GM19463 (cell line): ENCODE results near the gene BAD.

Source experiments
- ATAC-seq: cut with Tn5 transposase; IDR thresholded peaks from one replicate; pipeline ENCODE4 v1.9.1; 2021; ENCODE audit warnings: mild to moderate bottlenecking, moderate library complexity; ENCODE audit not compliant: unreplicated experiment

BAD gene

GRCh38 chr11:64246871-64247728 lies 37.4 kb downstream of the BAD start, which contains the start of gene PPP1R14B:
PPP1R14B (minus strand) TSS chr11:64246943; CDS start chr11:64246673, 270 bp downstream.
- peak; percentile 38 for ATAC-seq

- peak; percentile 4 for ATAC-seq
These were observed 37.9 kb downstream of the BAD start for GRCh38 chr11:64246621-64246870.

- no peak for ATAC-seq
These were observed 38.5 kb downstream of the BAD start for GRCh38 chr11:64245797-64246620.

- ATAC-seq: no peak
These were observed 39.1 kb downstream of the BAD start for GRCh38 chr11:64245401-64245796.

- ATAC-seq: no peak
These were observed 39.5 kb downstream of the BAD start for GRCh38 chr11:64244966-64245365.

- no peak for ATAC-seq
These were observed 40.4 kb downstream of the BAD start for GRCh38 chr11:64244107-64244506.

GRCh38 chr11:64243236-64243854 lies 41.1 kb downstream of the BAD start:
- no peak for ATAC-seq

- ATAC-seq: peak; percentile 3
These were observed 42.7 kb downstream of the BAD start for GRCh38 chr11:64241491-64242374.

GRCh38 chr11:64241241-64241490 lies 43.3 kb downstream of the BAD start:
- ATAC-seq: peak; percentile 67

- peak; percentile 38 for ATAC-seq
These were observed 43.8 kb downstream of the BAD start, which contains the start of gene FKBP2 for GRCh38 chr11:64240435-64241240. FKBP2 (plus strand) TSS chr11:64241095; CDS start chr11:64242388, 1,293 bp downstream.

- no peak for ATAC-seq
These were observed 44.6 kb downstream of the BAD start for GRCh38 chr11:64239662-64240434.

- no peak for ATAC-seq
These were observed 45.5 kb downstream of the BAD start for GRCh38 chr11:64238999-64239398.

- ATAC-seq: no peak
These were observed 46.4 kb downstream of the BAD start for GRCh38 chr11:64238076-64238475.

- no peak for ATAC-seq
These were observed 46.9 kb downstream of the BAD start for GRCh38 chr11:64237484-64237951.

GRCh38 chr11:64235437-64236161 lies 48.9 kb downstream of the BAD start:
- no peak for ATAC-seq

- ATAC-seq: peak; percentile 28
These were observed 49.7 kb downstream of the BAD start for GRCh38 chr11:64234647-64235379.

- ATAC-seq: peak; percentile 48
These were observed 50.4 kb downstream of the BAD start, which contains the start of gene VEGFB for GRCh38 chr11:64233913-64234586. VEGFB (plus strand) TSS chr11:64234584; CDS start chr11:64234834, 250 bp downstream.
